T-cell (primary cell): ENCODE data around the gene SH3RF3. TPM values are rescaled to one million over a fixed set of nuclear protein-coding genes. Genes with fewer than 3 reads are reported as not detected.

Experiments
- ATAC-seq, 4 experiments: fragments of 200-7000 bp in 3 of 4; fragments of 150-1000 bp in 1 of 4; cut with Tn5 transposase; replicated peaks in 1 of 4; 1 replicate in 3 of 4; 2 replicates in 1 of 4; pipeline ENCODE4 v1.10.0; 2021; ENCODE audit warnings: moderate library complexity in 3 of 4, mild to moderate bottlenecking in 2 of 4, moderate number of reproducible peaks in 1 of 4
- CTCF ChIA-PET, 2 donors: fragments of 300-600 bp; sonication (Branson Sonifier 250); formaldehyde crosslinking; loops; one replicate each; lab custom pipeline; 2022; ENCODE audit warnings: antibody characterized with exemption in 2 of 2; lab: Charles Lee
- POLR2A ChIA-PET, 2 donors: fragments of 300-600 bp; sonication (Branson Sonifier 250); formaldehyde crosslinking; loops; one replicate each; lab custom pipeline; 2022; ENCODE audit warnings: antibody characterized with exemption in 2 of 2; lab: Charles Lee
- DNase-seq, 35 experiments: peaks; one replicate each; pipeline versions ENCODE4 v3.0.0 to v3.0.0-alpha.2; 2013 to 2023
- H3K27ac ChIP-seq: one replicate; pipeline ENCODE4 v1.5.1; 2013; ENCODE audit warnings: low read length
- H3K27me3 ChIP-seq, 2 experiments: replicated peaks in 1 of 2; 1 replicate in 1 of 2; 2 replicates in 1 of 2; pipeline versions ENCODE4 v1.6.1 to v1.7.0; 2013; ENCODE audit warnings: low read length in 1 of 2, mixed read lengths in 1 of 2; ENCODE audit not compliant: control insufficient read depth in 2 of 2, insufficient read depth in 2 of 2; ENCODE audit errors: extremely low read depth in 1 of 2
- H3K36me3 ChIP-seq, 2 donors: 1 replicate in 1 of 2; 2 replicates in 1 of 2; pipeline versions ENCODE4 v1.6.1 to v1.7.0; 2013; ENCODE audit warnings: low read length in 1 of 2; ENCODE audit not compliant: control insufficient read depth in 2 of 2, insufficient read depth in 1 of 2; ENCODE audit errors: extremely low read depth in 1 of 2
- H3K4me1 ChIP-seq, 2 experiments: 1 replicate in 1 of 2; 2 replicates in 1 of 2; pipeline versions ENCODE4 v1.6.1 to v1.7.0; 2013; ENCODE audit warnings: low read length in 2 of 2, mixed read lengths in 1 of 2; ENCODE audit not compliant: insufficient read depth in 2 of 2, control insufficient read depth in 1 of 2; ENCODE audit errors: extremely low read depth in 1 of 2
- H3K4me3 ChIP-seq, 2 donors: 1 replicate in 1 of 2; 2 replicates in 1 of 2; pipeline versions ENCODE4 v1.5.1 to v1.7.0; 2013; ENCODE audit warnings: mild to moderate bottlenecking in 2 of 2, low read length in 1 of 2, moderate library complexity in 1 of 2; ENCODE audit not compliant: control insufficient read depth in 1 of 2; ENCODE audit errors: extremely low read depth in 1 of 2
- H3K9me3 ChIP-seq: 2 replicates; pipeline ENCODE4 v1.7.0; 2013
- H3K27ac Mint-ChIP-seq, 2 donors: one replicate each; pipeline ENCODE4 v1.8.0; 2020 to 2021; ENCODE audit warnings: mild to moderate bottlenecking in 2 of 2, mixed read lengths in 2 of 2
- H3K27me3 Mint-ChIP-seq, 2 donors: one replicate each; pipeline ENCODE4 v1.8.0; 2021 to 2022; ENCODE audit warnings: mixed read lengths in 2 of 2
- H3K36me3 Mint-ChIP-seq: one replicate; pipeline ENCODE4 v1.8.0; 2021; ENCODE audit warnings: mixed read lengths
- H3K4me1 Mint-ChIP-seq, 3 donors: one replicate each; pipeline ENCODE4 v1.8.0; 2020 to 2022; ENCODE audit warnings: mixed read lengths in 3 of 3, mild to moderate bottlenecking in 1 of 3
- H3K4me3 Mint-ChIP-seq, 3 donors: one replicate each; pipeline ENCODE4 v1.8.0; 2020 to 2022; ENCODE audit warnings: mild to moderate bottlenecking in 3 of 3, mixed read lengths in 3 of 3, moderate library complexity in 3 of 3
- H3K9me3 Mint-ChIP-seq, 3 donors: one replicate each; pipeline ENCODE4 v1.8.0; 2020 to 2022; ENCODE audit warnings: mixed read lengths in 3 of 3
- WGBS: methylation state at CpG from one replicate; pipeline ENCODE4 v1.1.5; 2013; ENCODE audit warnings: missing lambda C conversion rate; ENCODE audit not compliant: insufficient coverage; 5-methylcytosine and 5-hydroxymethylcytosine counted together
- total RNA-seq, 35 experiments: library from RNA in 6 of 35; stranded (reverse) in 6 of 35; fragments of 120-200 nt in 1 of 35; gene quantifications; one replicate each; pipeline versions ENCODE4 v1.2.1 to v1.2.4 and lab custom pipeline; 2013 to 2026

Gene SH3RF3
- total RNA-seq, 5 donors from 2014 or later (not counting 1 experiment from before 2014, with no cell fraction given): 1.8 to 4.6 (median 3.6) TPM

DNA sequence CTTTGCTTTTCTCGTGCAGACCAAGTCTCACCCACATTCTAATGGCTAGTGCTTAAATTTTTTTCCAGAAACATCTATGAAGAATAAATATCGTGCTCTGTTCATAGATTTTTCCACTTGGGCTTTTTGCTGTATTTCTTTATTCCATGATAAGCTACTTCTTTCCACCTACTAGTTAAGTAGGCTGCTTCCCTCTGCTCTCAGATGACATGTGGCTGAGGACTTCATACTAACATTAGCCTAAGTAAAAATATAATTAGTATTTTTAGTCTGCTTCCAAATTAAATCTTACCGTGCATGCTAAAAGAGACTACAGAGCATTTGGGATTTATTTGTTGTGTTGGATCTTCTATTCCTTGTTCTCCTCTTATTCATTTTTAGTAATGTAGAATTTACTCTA lies 102.4 kb downstream of the SH3RF3 start:
- H3K9me3 Mint-ChIP-seq: no peaks in the 10 kb centered on the region
- ChIA-PET POLR2A (interaction anchor here in 1 of 2 donors (0.5 kb wide), 1 partner anchor 20 kb away, joined by 3 read pairs; no protein-coding TSS in a partner anchor), CTCF (no interaction called here)

DNA sequence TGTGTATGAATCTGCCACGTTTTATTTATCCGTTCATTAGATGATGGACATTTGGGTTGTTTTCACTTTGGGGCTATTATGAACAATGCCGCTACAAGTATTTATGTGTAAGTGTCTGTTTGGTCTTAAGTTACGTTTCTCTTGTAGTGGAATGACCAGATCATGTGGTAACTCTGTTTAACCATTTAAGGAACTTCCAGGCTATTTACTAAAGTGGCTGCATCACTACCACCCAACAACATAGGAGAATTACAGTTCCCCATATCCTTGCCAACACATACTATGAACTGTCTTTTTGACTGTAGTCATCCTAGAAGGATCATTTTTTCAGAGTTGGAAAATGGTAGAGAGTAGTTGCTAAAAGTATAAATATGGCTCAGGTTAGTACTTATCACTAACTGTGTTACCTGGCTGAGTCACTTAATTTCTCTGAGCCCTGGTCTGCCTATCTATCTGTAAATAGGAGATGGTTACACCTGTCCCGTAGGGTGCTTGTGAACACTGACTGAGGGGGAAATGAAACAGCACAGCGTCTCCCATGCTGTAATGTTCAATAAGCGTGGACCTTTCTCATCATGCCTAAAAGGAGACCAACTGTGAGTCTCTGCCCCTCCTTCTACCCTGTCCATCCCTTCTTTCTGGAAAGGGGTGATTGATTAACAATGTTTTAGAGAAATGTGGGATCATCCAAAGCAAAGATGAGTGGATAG lies 103.1 kb downstream of the SH3RF3 start:
- Histone ChIP-seq H3K36me3 (no peaks in the 10 kb centered on the region), H3K27me3 (peaks cover 0 to 22% of the 10 kb centered on the region in 2 experiments), H3K9me3 (no peaks in the 10 kb centered on the region), H3K27ac (no peak overlapping the region), H3K4me1 (no peaks in the 10 kb centered on the region), H3K4me3 (no peak overlapping the region)
- no peak for ATAC-seq
- no CpG with 5 or more reads among the region's 7 CpGs for WGBS
- Mint-ChIP-seq H3K4me3 (no peak overlapping the region), H3K9me3 (no peaks in the 10 kb centered on the region), H3K36me3 (no peaks in the 10 kb centered on the region), H3K4me1 (peaks cover 15 to 22% (median 20%) of the 10 kb centered on the region in 3 donors), H3K27ac (no peak overlapping the region), H3K27me3 (peaks cover 0 to 21% of the 10 kb centered on the region in 2 donors)
- ChIA-PET POLR2A (no interaction called here), CTCF (no interaction called here)
- no peak for DNase-seq

More for the DNA sequence above, 102.4 kb downstream of the SH3RF3 start:
- no peak overlapping the region for H3K27ac Mint-ChIP-seq
- peaks cover 11 to 15% (median 14%) of the 10 kb centered on the region in 3 donors for H3K4me1 Mint-ChIP-seq
- no peak overlapping the region for H3K4me3 ChIP-seq
- no peaks in the 10 kb centered on the region for H3K9me3 ChIP-seq
- no peak overlapping the region for H3K4me3 Mint-ChIP-seq
- H3K36me3 Mint-ChIP-seq: no peaks in the 10 kb centered on the region
- ATAC-seq: no peak
- DNase-seq: no peak
- WGBS: no CpG with 5 or more reads among the region's 3 CpGs
- H3K27me3 ChIP-seq: peaks cover 0 to 22% of the 10 kb centered on the region in 2 experiments
- no peaks in the 10 kb centered on the region for H3K36me3 ChIP-seq
- no peaks in the 10 kb centered on the region for H3K4me1 ChIP-seq
- H3K27ac ChIP-seq: no peak overlapping the region
- H3K27me3 Mint-ChIP-seq: peaks cover 0 to 21% of the 10 kb centered on the region in 2 donors

DNA sequence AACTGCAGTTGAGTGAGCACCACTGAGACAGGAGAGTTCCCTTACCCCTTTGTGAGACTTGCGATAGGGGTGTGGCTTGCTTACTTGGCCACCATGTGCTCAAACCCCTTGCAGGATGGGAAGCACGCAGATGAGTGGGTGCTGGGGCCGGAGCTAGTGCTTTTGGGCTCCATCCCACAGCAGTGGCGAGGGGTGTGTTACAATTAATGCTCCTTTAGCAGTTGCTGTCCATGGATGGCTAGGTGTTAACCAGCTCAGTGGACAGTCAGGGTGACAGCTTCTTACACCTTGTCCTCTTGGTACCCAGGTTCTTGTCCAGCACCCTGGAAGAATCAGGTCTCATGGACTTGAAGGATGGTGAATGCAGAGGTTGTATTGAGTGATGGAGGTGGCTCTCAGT lies 103.9 kb downstream of the SH3RF3 start:
- H3K36me3 Mint-ChIP-seq: no peaks in the 10 kb centered on the region
- H3K4me1 Mint-ChIP-seq: peaks cover 18 to 26% (median 21%) of the 10 kb centered on the region in 3 donors
- H3K27me3 Mint-ChIP-seq: peaks cover 0 to 21% of the 10 kb centered on the region in 2 donors
- DNase-seq (no peak), ATAC-seq (no peak)
- Histone ChIP-seq H3K4me1 (no peaks in the 10 kb centered on the region), H3K4me3 (no peak overlapping the region), H3K36me3 (no peaks in the 10 kb centered on the region), H3K9me3 (no peaks in the 10 kb centered on the region), H3K27ac (no peak overlapping the region), H3K27me3 (peaks cover 0 to 22% of the 10 kb centered on the region in 2 experiments)
- CTCF ChIA-PET: no interaction called here
- no peak overlapping the region for H3K4me3 Mint-ChIP-seq
- H3K27ac Mint-ChIP-seq: no peak overlapping the region
- POLR2A ChIA-PET: no interaction called here
- WGBS: 73% methylated on average over 3 of the region's 4 CpGs
- H3K9me3 Mint-ChIP-seq: no peaks in the 10 kb centered on the region

DNA sequence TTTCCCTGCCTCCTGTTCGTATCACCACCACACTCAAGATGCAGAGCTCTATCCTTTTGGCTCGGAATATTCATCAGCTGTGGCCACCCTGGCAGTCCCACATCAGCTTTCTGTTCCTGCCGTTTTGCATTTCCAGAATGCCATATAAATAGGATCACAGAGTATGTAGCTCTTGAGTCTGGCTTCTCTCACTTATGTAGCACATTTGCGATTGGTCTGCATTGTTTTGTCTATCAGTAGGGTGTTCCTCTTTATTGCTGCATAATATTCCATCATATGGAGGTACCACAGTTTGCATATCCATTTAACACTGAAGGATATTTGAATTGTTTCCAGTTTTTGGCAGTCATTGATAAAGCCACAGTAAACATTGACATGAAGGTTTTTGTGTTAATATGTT lies 104.6 kb downstream of the SH3RF3 start:
- Histone ChIP-seq H3K27ac (no peak overlapping the region), H3K9me3 (no peaks in the 10 kb centered on the region), H3K27me3 (peaks cover 0 to 22% of the 10 kb centered on the region in 2 experiments), H3K36me3 (no peaks in the 10 kb centered on the region), H3K4me1 (peaks cover 4 to 5% of the 10 kb centered on the region in 2 experiments), H3K4me3 (no peak overlapping the region)
- CTCF ChIA-PET: interaction anchor here in 1 of 2 donors (1.0 kb wide), 1 partner anchor 15 kb away, joined by 3 read pairs; no protein-coding TSS in a partner anchor
- peaks cover 0 to 19% of the 10 kb centered on the region in 2 donors for H3K27me3 Mint-ChIP-seq
- ATAC-seq (no peak), DNase-seq (no peak)
- POLR2A ChIA-PET: no interaction called here
- H3K9me3 Mint-ChIP-seq: no peaks in the 10 kb centered on the region
- H3K36me3 Mint-ChIP-seq: no peaks in the 10 kb centered on the region
- WGBS: 67% methylated on average over 1 of the region's 4 CpGs
- H3K4me3 Mint-ChIP-seq: no peak overlapping the region
- H3K27ac Mint-ChIP-seq: no peak overlapping the region
- peaks cover 24 to 33% (median 27%) of the 10 kb centered on the region in 3 donors for H3K4me1 Mint-ChIP-seq

DNA sequence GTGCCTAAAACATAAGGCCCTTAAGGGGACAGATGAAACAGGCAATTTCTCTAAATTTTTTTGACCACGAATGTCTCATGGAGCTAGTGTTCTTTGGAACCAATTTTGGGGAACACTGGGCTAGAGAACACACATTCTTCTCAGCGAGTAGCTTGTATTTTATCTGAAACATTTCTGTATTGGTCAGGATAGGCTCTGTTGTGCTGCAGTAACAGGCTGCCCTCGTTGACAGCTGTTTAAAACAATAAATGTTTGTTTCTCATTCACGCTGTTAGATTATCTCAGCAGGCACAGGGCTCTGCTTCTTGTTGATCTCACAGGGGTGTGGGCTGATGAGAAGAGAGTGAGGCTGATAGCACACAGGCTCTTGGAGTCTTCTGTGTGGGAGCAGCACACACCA lies 105.3 kb downstream of the SH3RF3 start:
- POLR2A ChIA-PET: no interaction called here
- ATAC-seq: no peak

DNA sequence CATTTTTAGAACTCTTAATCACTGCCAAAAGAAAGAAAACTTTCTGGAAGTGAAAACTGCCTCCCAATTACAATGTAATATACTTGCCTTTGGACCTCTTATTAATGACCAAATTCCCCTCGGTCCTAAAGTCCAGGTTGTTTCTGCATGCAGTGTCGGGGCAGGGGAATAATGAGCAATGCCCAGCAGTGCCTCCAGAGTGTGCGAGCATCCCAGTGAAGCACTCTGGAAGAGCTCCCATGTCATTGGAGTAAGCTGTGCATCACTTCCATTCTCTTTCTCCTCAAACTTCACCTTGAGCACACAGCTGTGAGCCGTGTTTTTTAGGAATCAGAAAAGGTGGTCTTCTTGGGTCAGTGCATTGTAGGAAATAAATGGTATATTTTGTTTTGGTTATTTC lies 107.1 kb downstream of the SH3RF3 start:
- Mint-ChIP-seq H3K27me3 (peaks cover 0 to 8% of the 10 kb centered on the region in 2 donors), H3K4me3 (no peak overlapping the region), H3K36me3 (no peaks in the 10 kb centered on the region), H3K9me3 (no peaks in the 10 kb centered on the region), H3K4me1 (peaks cover 24 to 29% (median 25%) of the 10 kb centered on the region in 3 donors), H3K27ac (no peak overlapping the region)
- Histone ChIP-seq H3K27me3 (peaks cover 0 to 13% of the 10 kb centered on the region in 2 experiments), H3K9me3 (no peaks in the 10 kb centered on the region), H3K27ac (no peak overlapping the region), H3K4me1 (peaks cover 9 to 11% of the 10 kb centered on the region in 2 experiments), H3K4me3 (no peak overlapping the region), H3K36me3 (no peaks in the 10 kb centered on the region)
- no peak for ATAC-seq
- POLR2A ChIA-PET: no interaction called here
- CTCF ChIA-PET: no interaction called here
- 83% methylated on average over 1 of the region's 4 CpGs for WGBS
- no peak for DNase-seq

More for the DNA sequence above, 105.3 kb downstream of the SH3RF3 start:
- 85% methylated on average over 4 of the region's 4 CpGs for WGBS
- H3K36me3 ChIP-seq: no peaks in the 10 kb centered on the region
- H3K9me3 ChIP-seq: no peaks in the 10 kb centered on the region
- no peak overlapping the region for H3K4me3 Mint-ChIP-seq
- H3K4me1 Mint-ChIP-seq: peaks cover 24 to 33% (median 31%) of the 10 kb centered on the region in 3 donors
- no peaks in the 10 kb centered on the region for H3K9me3 Mint-ChIP-seq
- no peak overlapping the region for H3K27ac Mint-ChIP-seq
- peaks cover 0 to 22% of the 10 kb centered on the region in 2 experiments for H3K27me3 ChIP-seq
- DNase-seq: no peak
- no peak overlapping the region for H3K27ac ChIP-seq
- CTCF ChIA-PET: interaction anchor here in 1 of 2 donors (1.0 kb wide), 1 partner anchor 16 kb away, joined by 3 read pairs; no protein-coding TSS in a partner anchor
- no peaks in the 10 kb centered on the region for H3K36me3 Mint-ChIP-seq
- H3K4me3 ChIP-seq: no peak overlapping the region
- H3K4me1 ChIP-seq: peaks cover 9 to 11% of the 10 kb centered on the region in 2 experiments
- H3K27me3 Mint-ChIP-seq: peaks cover 0 to 12% of the 10 kb centered on the region in 2 donors
